SIG-M5 treated with dmso at 0.1 percent for 504 hours (cell line): Measurements from ENCODE around the gene TMEM88.

Source experiments
- DNase-seq: peaks from one replicate; lab custom pipeline; 2025; ENCODE audit not compliant: unreplicated experiment; lab: John Stamatoyannopoulos, UW

The TMEM88 gene

DNA sequence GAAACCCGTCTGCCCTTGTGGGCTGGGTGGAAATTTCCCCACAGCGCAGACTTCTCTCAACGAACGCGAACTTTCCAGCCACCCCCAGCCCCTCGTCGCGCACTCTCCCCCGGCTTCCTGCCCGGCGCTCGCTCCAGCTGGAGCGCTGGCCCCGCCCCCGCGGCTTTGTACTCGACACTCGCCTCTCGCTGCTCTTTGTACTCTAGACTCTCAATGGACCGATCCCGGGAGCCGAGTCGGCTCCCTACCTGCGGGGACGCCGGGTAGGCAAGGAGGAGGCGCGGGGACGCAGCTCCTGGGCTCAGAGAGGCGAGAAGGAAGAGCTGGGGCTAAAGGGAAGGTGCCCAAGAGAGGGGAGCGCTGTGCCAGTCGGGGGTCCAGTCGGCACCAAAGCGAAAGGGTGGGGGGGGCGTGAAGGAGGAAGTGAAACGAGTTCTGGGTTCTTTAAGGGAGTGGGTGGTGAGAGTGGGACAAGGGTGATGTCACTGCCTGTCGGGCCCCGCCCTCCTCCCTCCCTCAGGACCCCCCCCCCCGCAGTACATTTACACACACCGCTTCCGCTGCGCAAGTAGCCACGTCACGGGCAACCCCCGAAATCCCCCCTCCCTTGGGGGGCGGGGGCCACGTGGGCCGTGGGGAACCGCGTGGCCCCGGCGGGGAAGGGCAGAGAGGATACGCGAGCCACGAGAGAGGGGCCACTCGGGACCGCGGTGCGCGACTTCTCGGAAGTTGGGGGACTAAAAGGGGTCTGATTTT is 11.2 kb upstream of the TMEM88 start:
- DNase-seq = peak; percentile 90

GRCh38 chr17:7844292-7845154 is 10.3 kb upstream of the TMEM88 start:
- DNase-seq = peak; percentile 94

- no peak for DNase-seq
Observed at GRCh38 chr17:7845359-7846062, 9.4 kb upstream of the TMEM88 start.

- no peak for DNase-seq
Observed at GRCh38 chr17:7846063-7846735, 8.7 kb upstream of the TMEM88 start.

DNA sequence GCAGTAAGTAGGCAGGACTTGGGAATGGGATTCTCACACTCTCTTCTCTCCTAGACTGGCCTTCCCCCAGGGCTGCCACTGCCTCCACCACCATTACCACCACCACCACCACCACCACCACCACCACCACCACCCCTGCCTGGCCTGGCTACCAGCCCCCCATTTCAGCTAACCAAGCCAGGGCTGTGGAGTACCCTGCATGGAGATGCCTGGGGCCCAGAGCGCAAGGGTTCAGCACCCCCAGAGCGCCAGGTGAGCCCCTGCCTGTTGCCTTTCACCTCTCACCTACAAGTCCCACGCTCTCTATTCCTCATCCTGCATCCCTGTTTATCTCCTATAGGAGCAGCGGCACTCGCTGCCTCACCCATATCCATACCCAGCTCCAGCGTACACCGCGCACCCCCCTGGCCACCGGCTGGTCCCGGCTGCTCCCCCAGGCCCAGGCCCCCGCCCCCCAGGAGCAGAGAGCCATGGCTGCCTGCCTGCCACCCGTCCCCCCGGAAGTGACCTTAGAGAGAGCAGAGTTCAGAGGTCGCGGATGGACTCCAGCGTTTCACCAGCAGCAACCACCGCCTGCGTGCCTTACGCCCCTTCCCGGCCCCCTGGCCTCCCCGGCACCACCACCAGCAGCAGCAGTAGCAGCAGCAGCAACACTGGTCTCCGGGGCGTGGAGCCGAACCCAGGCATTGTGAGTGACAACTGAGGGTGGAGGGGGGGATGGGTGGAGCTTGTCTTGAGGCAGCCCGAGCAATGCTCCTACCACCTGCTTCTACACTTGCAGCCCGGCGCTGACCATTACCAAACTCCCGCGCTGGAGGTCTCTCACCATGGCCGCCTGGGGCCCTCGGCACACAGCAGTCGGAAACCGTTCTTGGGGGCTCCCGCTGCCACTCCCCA is 7.9 kb upstream of the TMEM88 start:
- no peak for DNase-seq

- no peak for DNase-seq
Observed at GRCh38 chr17:7848131-7848579, 6.7 kb upstream of the TMEM88 start.

DNA sequence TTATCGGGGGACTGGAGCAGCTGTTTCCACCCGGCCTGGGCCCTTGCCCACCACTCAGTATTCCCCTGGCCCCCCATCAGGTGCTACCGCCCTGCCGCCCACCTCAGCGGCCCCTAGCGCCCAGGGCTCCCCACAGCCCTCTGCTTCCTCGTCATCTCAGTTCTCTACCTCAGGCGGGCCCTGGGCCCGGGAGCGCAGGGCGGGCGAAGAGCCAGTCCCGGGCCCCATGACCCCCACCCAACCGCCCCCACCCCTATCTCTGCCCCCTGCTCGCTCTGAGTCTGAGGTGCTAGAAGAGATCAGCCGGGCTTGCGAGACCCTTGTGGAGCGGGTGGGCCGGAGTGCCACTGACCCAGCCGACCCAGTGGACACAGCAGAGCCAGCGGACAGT is 6.1 kb upstream of the TMEM88 start:
- DNase-seq = no peak

GRCh38 chr17:7849130-7849750 is 5.6 kb upstream of the TMEM88 start:
- DNase-seq = no peak

GRCh38 chr17:7849751-7850504 is 4.9 kb upstream of the TMEM88 start:
- DNase-seq = no peak

GRCh38 chr17:7850701-7851437 is 4.0 kb upstream of the TMEM88 start:
- no peak for DNase-seq

GRCh38 chr17:7851438-7852261 is 3.2 kb upstream of the TMEM88 start:
- DNase-seq = peak; percentile 79

GRCh38 chr17:7852262-7852670 is 2.6 kb upstream of the TMEM88 start:
- no peak for DNase-seq

- DNase-seq = no peak
Observed at GRCh38 chr17:7852919-7853690, 1.8 kb upstream of the TMEM88 start.

- DNase-seq = no peak
Observed at GRCh38 chr17:7853691-7854038, 1.2 kb upstream of the TMEM88 start.

DNA sequence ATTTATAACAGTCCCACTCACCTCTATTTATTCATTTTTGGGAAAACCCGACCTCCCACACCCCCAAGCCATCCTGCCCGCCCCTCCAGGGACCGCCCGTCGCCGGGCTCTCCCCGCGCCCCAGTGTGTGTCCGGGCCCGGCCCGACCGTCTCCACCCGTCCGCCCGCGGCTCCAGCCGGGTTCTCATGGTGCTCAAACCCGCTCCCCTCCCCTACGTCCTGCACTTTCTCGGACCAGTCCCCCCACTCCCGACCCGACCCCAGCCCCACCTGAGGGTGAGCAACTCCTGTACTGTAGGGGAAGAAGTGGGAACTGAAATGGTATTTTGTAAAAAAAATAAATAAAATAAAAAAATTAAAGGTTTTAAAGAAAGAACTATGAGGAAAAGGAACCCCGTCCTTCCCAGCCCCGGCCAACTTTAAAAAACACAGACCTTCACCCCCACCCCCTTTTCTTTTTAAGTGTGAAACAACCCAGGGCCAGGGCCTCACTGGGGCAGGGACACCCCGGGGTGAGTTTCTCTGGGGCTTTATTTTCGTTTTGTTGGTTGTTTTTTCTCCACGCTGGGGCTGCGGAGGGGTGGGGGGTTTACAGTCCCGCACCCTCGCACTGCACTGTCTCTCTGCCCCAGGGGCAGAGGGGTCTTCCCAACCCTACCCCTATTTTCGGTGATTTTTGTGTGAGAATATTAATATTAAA is 638 bp upstream of the TMEM88 start:
- no peak for DNase-seq

DNA sequence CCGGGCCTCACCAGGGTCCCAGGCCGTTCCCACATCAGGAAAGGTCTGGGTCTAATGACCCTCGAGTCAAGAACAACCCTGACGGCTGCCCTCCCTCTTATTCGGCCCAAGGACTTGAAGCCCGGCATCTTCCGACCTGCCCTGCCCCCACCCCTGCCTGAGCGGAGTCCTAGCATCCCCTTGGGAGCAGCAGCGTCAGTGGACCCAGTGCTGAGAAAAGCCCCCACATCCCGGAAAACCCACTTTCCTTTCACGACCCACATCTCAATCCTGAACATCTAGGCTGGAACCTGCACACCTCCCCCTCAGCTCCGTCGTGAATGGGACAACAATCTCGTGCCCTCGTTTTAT is 769 bp downstream of the TMEM88 start:
- DNase-seq = no peak
